Tibial nerve (tissue), 4 donors: Measurements from ENCODE around the gene C19orf73.

Source experiments
- EP300 ChIP-seq, 2 donors: sonication (generic); formaldehyde crosslinking; IDR thresholded peaks; one replicate each; pipeline ENCODE4 v1.6.1; 2017; ENCODE audit warnings: antibody characterized with exemption in 2 of 2, mild to moderate bottlenecking in 1 of 2
- POLR2A ChIP-seq, 2 donors: fragments of 450-650 bp; IDR thresholded peaks; one replicate each; pipeline ENCODE4 v1.6.1; 2017; ENCODE audit warnings: antibody characterized with exemption in 2 of 2, mild to moderate bottlenecking in 2 of 2, moderate library complexity in 2 of 2
- TF ChIP-seq, protein P1 (sequence below), 5 experiments: fragments of 200-600 bp in 3 of 5; fragments of 450-650 bp in 2 of 5; sonication (generic) in 3 of 5; IDR thresholded peaks; one replicate each; pipeline ENCODE4 v1.5.1; 2016 to 2019; ENCODE audit warnings: antibody characterized with exemption in 5 of 5, mild to moderate bottlenecking in 3 of 5, moderate library complexity in 2 of 5

DNA sequence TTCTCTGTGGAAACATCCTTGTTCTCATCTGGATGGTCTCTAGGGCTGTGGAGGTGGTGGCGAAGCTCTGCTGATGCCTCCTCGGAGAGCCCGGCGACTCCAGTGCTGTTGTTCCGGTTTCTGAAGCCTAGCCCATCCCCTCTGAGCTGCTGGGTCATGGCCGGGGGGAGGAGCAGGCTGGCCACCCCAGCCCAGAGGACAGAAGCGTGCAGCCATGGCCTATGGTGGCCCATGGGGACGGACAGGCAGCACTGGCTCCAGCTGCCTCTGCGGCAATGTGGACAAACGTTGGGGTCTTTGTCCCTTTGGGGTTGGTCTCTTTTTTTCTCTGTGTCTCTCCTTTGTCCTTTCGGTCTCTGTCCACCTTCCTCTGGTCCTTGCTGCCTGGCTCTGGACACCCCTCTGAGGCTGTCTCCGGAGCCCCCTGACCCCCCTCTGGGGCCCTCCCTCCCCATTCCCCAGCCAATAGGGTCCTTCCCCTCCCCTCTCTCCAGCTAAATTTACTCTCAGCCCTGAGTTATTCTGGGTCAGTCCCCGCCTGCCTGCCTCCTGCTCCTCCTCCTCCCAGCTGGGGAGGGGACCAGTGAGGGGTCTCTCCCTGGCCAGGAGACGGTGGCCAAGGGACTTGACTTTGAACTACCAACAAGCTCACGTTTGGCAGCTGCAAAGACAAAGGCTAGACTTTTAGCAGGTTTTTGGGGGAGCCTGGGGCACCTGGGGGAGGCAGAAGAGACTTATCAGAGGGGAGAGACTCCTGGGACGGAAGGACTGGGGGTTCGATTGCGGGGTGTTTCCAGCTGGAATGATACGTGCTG is 36.3 kb upstream of the C19orf73 start, which contains the start of gene HRC:
- TF ChIP-seq POLR2A (IDR thresholded peaks at IDR 0.05) (no peak), EP300 (IDR thresholded peaks at IDR 0.05) (no peak)
- TF ChIP-seq, protein P1, sequence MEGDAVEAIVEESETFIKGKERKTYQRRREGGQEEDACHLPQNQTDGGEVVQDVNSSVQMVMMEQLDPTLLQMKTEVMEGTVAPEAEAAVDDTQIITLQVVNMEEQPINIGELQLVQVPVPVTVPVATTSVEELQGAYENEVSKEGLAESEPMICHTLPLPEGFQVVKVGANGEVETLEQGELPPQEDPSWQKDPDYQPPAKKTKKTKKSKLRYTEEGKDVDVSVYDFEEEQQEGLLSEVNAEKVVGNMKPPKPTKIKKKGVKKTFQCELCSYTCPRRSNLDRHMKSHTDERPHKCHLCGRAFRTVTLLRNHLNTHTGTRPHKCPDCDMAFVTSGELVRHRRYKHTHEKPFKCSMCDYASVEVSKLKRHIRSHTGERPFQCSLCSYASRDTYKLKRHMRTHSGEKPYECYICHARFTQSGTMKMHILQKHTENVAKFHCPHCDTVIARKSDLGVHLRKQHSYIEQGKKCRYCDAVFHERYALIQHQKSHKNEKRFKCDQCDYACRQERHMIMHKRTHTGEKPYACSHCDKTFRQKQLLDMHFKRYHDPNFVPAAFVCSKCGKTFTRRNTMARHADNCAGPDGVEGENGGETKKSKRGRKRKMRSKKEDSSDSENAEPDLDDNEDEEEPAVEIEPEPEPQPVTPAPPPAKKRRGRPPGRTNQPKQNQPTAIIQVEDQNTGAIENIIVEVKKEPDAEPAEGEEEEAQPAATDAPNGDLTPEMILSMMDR (IDR thresholded peaks at IDR 0.05): no peak
